Ascending aorta (tissue), 2 donors: ENCODE results near the gene CNOT8. TPM values are rescaled to one million over a fixed set of nuclear protein-coding genes. Genes with fewer than 3 reads are reported as not detected.

Experiments
- DNase-seq, 2 donors: peaks; one replicate each; pipeline ENCODE4 v3.0.0-alpha.2; 2019; ENCODE audit warnings: low spot score in 2 of 2
- H3K27ac ChIP-seq, 2 donors: fragments of 200-600 bp; sonication (generic); one replicate each; pipeline ENCODE4 v1.5.1; 2016 to 2017; ENCODE audit warnings: mild to moderate bottlenecking in 1 of 2
- H3K27me3 ChIP-seq: fragments of 200-600 bp; sonication (generic); one replicate; pipeline ENCODE4 v1.5.1; 2017
- H3K36me3 ChIP-seq, 2 donors: fragments of 200-600 bp; sonication (generic); one replicate each; pipeline ENCODE4 v1.5.1; 2016
- H3K4me1 ChIP-seq, 2 donors: fragments of 200-600 bp; sonication (generic); one replicate each; pipeline ENCODE4 v1.5.1; 2016 to 2017; ENCODE audit warnings: mild to moderate bottlenecking in 1 of 2
- H3K4me3 ChIP-seq, 2 donors: fragments of 200-600 bp; sonication (generic); one replicate each; pipeline ENCODE4 v1.5.1; 2016 to 2017; ENCODE audit warnings: mild to moderate bottlenecking in 1 of 2
- H3K9me3 ChIP-seq, 2 donors: fragments of 200-600 bp; sonication (generic); one replicate each; pipeline ENCODE4 v1.5.1; 2016
- intact Hi-C: fragments of 100-400 bp; cut with DNase I; formaldehyde crosslinking; loops from one replicate; pipeline ENCODE4 v1.15.1; 2023
- total RNA-seq: library from RNA; depleted of rRNA; stranded (reverse); fragments of >200 nt; gene quantifications from one replicate; pipeline ENCODE4 v1.1.0, GENCODE V29; 2016
- TF ChIP-seq, protein P1 (sequence below), 3 experiments: fragments of 200-600 bp in 2 of 3; fragments of 450-650 bp in 1 of 3; sonication (generic) in 2 of 3; IDR thresholded peaks; one replicate each; pipeline ENCODE4 v1.5.1; 2016 to 2019; ENCODE audit warnings: antibody characterized with exemption in 3 of 3, mild to moderate bottlenecking in 1 of 3, moderate library complexity in 1 of 3

The CNOT8 gene
- total RNA-seq, 1 donor from 2014 or later: 32.1 TPM

DNA sequence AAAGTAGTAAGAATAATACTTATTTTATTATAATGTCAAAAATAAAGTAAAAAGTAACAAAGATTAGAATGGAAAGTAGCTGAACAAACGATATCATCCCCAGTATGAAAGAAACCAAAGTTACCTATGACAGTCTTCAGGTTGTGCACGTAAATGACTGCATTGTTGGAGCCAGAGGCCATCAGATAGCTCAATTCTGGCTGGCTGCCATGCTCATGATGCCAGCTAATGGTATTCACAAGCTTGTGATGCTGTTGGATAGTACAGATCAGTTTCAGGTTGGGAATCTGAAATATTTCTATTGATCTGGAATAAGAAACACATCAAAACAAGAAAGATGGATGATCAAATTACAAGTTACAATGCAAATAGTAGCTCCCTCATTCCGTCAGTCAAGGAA lies 58.4 kb downstream of the CNOT8 start:
- peaks cover 36 to 68% of the 10 kb centered on the region in 2 donors for H3K36me3 ChIP-seq
- intact Hi-C loops: no loop called here
- no peaks in the 10 kb centered on the region for H3K9me3 ChIP-seq
- TF ChIP-seq, protein P1, sequence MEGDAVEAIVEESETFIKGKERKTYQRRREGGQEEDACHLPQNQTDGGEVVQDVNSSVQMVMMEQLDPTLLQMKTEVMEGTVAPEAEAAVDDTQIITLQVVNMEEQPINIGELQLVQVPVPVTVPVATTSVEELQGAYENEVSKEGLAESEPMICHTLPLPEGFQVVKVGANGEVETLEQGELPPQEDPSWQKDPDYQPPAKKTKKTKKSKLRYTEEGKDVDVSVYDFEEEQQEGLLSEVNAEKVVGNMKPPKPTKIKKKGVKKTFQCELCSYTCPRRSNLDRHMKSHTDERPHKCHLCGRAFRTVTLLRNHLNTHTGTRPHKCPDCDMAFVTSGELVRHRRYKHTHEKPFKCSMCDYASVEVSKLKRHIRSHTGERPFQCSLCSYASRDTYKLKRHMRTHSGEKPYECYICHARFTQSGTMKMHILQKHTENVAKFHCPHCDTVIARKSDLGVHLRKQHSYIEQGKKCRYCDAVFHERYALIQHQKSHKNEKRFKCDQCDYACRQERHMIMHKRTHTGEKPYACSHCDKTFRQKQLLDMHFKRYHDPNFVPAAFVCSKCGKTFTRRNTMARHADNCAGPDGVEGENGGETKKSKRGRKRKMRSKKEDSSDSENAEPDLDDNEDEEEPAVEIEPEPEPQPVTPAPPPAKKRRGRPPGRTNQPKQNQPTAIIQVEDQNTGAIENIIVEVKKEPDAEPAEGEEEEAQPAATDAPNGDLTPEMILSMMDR (IDR thresholded peaks at IDR 0.05): no peak
- H3K27ac ChIP-seq: no peak overlapping the region
- H3K27me3 ChIP-seq: no peaks in the 10 kb centered on the region
- H3K4me3 ChIP-seq: no peak overlapping the region
- no peaks in the 10 kb centered on the region for H3K4me1 ChIP-seq
- DNase-seq: no peak

DNA sequence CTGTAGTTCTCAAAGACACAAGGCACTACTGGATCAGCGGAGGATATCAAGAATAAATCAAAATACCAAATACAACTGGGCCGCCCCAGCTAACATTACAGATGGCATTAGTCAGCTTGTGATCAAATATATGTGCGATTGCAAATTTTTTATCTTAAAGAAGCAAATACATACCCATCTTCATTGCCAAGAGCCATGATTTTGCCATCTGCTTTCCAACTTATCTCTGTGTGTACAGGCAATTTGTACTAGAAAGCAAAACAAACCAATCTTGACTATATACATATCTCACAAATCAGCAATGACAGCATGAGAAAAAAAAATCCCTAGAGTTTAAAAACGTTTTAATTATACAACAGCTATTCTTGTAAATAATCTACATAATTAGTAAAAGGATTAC lies 59.3 kb downstream of the CNOT8 start:
- Histone ChIP-seq H3K4me3 (no peak overlapping the region), H3K4me1 (no peaks in the 10 kb centered on the region), H3K27ac (no peak overlapping the region), H3K9me3 (no peaks in the 10 kb centered on the region), H3K27me3 (no peaks in the 10 kb centered on the region), H3K36me3 (peaks cover 37 to 59% of the 10 kb centered on the region in 2 donors)
- no peak for DNase-seq
- TF ChIP-seq, protein P1 (IDR thresholded peaks at IDR 0.05): no peak
- intact Hi-C loops: no loop called here

DNA sequence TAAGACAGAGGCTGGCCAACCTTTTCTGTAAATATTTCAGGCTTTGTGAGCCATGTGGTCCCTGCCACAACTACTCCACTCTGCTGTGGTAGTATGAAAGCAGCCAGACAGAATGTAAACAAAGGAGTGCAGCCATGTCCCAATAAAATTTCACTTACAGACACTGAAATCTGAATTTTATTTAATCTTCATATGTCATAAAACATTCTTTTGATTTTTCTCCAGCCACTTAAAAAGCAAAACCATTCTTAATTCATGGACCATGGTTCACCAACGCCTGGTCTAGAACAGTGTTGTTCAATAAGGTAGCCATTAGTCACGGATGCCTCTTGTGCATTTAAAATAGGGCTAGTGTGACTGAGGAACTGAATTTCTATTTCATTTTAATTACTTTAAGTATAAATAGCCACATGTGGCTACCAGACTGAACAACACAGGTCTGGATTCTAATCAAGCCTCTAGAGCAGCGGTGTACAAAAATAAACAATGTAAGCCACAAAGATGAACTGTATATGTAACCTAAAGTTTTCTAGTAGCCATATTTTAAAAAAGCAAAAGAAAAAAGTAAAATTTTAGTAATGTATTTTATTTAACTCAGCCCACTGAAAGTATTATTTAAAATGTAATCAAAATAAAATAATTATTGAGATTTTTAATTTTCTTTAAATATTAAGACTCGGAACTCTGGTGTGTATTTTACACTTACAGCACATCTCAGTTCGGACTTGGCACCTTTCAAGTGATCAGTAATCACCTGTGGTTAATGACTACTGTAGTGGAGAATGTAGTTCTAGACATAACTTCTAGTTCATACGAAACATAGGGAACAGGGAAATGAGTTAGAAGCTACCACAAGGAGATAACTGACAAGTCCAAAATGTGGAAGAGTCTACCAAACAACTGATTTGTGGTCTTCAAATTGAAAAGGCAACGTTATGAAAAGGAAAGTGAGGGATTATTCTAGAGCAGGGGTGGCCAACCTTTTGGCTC lies 65.3 kb downstream of the CNOT8 start:
- no peaks in the 10 kb centered on the region for H3K9me3 ChIP-seq
- H3K27ac ChIP-seq: no peak overlapping the region
- no peaks in the 10 kb centered on the region for H3K27me3 ChIP-seq
- TF ChIP-seq, protein P1 (IDR thresholded peaks at IDR 0.05): no peak
- H3K4me1 ChIP-seq: no peaks in the 10 kb centered on the region
- intact Hi-C loops: no loop called here
- no peak for DNase-seq
- H3K36me3 ChIP-seq: peaks cover 66 to 81% of the 10 kb centered on the region in 2 donors
- no peak overlapping the region for H3K4me3 ChIP-seq

Other genes starting within 250 kb of the CNOT8 start
- gene LARP1, start 103.2 kb upstream of the CNOT8 start, total RNA-seq: 105 TPM
- gene FAXDC2, start 8.0 kb upstream of the CNOT8 start, total RNA-seq: 25.3 TPM
- gene GEMIN5, start 79.6 kb downstream of the CNOT8 start, total RNA-seq: 11.0 TPM
- gene MRPL22, start 82.4 kb downstream of the CNOT8 start, total RNA-seq: 7.8 TPM
- gene KIF4B, start 155.1 kb downstream of the CNOT8 start, total RNA-seq: not detected